HG02759 (cell line): ENCODE results near the gene GATAD2B.
"Not testable (repeated sequence)": the region's sequence is repeated elsewhere in the genome, so short reads cannot be mapped to it uniquely, and the experiment has no call there.

ENCODE experiments used
- ATAC-seq: cut with Tn5 transposase; IDR thresholded peaks from one replicate; pipeline ENCODE4 v1.9.1; 2021; ENCODE audit warnings: mild to moderate bottlenecking, moderate library complexity; ENCODE audit not compliant: unreplicated experiment

The GATAD2B gene

DNA sequence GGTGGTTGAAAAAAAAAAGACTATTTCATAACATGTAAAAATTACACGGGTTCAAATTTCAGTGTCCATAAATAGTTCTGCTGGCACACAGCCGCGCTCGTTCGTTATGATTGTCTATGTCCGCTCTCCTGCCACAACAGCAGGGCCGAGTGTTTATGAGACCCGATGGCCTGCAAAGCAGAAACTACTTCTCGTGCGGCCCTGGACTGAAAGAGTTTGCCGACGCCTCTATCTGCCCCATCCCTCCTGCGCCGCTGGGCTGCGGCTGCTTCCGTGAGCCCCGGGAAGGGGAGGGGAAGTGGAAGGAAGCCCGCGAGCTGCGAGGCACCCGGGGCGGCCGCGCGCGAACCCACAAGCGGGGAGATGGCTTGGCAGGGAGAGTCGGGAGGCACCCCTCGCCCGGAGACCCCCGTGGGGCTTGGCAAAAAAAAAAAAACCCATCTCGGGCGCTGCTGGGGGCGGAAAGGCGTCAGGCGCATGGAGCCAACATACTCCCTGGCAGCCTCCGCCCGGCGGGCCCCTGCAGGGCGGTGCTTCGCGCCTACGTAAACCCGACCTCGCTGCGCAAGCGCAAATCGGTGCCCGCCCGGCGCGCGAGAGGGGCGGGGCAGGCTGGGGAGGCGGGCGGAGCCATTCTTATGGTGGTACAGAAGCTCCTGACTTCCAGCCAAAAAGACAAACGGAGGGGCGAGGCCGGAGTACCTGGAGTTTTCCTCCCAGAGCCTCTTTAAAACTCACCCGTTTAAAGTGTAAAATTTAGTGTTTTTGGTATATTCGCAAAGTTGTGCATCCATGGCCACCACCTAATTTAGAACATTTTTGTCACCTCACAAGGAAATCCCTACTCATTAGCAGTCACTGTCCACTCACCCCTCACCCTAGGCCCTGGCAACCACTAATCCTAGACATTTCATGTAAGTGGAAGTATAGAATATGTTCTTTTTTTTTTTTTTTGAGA lies 139.3 kb downstream of the GATAD2B start:
- ATAC-seq, result peak; percentile 92

GRCh38 chr1:153782648-153783047 lies 140.1 kb downstream of the GATAD2B start:
- ATAC-seq, result not testable (repeated sequence)

GRCh38 chr1:153780551-153780950 lies 142.2 kb downstream of the GATAD2B start:
- no peak for ATAC-seq

GRCh38 chr1:153779781-153780541 lies 142.8 kb downstream of the GATAD2B start:
- no peak for ATAC-seq

- ATAC-seq, result no peak
Observed at GRCh38 chr1:153778824-153779519, 143.8 kb downstream of the GATAD2B start.

- no peak for ATAC-seq
Observed at GRCh38 chr1:153778051-153778823, 144.5 kb downstream of the GATAD2B start.

DNA sequence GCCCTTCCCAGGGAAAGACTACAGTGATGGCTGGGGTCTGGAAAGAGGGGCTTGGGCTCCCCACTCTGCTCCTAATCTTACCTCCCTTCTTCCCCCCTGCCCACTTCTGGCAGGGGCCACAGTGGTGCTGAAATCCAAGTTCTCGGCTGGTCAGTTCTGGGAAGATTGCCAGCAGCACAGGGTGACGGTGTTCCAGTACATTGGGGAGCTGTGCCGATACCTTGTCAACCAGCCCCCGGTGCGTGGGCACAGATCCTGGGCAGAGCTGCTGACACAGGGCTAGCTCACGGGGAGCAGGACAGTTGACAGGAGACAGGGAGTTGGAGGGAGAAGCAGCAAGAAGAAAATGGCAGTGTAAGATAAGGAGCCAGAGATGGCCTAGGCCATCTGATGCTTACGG lies 145.1 kb downstream of the GATAD2B start:
- no peak for ATAC-seq

DNA sequence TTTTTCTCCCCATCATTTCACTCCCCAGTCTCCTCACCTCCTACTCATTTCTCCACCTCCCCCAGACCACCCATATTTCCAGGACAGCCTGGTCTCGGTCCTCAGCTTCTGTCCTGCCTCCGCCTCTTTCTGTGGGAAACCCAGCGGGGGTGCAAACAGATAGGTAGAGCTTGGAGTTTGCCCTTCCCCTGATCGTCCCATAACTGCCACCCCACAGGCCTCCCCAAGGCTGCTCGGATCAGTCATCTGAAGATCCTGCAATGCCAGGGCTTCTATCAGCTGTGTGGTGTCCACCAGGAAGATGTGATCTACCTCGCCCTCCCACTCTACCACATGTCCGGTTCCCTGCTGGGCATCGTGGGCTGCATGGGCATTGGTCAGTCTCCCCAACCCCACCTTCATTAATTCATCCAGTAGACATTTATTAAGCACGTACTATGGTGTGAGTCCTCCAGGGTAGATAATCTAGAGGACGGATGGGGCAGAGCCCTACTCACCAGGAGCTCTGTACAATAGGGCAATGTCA lies 145.9 kb downstream of the GATAD2B start:
- ATAC-seq, result no peak

- no peak for ATAC-seq
Observed at GRCh38 chr1:153776352-153776751, 146.4 kb downstream of the GATAD2B start.

DNA sequence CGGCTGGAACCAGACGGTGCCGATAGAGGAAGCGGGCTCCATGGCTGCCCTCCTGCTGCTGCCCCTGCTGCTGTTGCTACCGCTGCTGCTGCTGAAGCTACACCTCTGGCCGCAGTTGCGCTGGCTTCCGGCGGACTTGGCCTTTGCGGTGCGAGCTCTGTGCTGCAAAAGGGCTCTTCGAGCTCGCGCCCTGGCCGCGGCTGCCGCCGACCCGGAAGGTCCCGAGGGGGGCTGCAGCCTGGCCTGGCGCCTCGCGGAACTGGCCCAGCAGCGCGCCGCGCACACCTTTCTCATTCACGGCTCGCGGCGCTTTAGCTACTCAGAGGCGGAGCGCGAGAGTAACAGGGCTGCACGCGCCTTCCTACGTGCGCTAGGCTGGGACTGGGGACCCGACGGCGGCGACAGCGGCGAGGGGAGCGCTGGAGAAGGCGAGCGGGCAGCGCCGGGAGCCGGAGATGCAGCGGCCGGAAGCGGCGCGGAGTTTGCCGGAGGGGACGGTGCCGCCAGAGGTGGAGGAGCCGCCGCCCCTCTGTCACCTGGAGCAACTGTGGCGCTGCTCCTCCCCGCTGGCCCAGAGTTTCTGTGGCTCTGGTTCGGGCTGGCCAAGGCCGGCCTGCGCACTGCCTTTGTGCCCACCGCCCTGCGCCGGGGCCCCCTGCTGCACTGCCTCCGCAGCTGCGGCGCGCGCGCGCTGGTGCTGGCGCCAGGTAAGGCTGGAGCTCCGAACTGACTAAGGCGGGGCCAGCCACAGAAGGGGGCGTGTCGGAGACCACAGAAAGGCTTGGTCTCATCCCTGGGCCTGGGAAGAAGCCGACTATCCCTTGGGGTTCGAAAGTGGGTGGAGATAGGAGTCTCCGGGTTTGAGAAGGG lies 147.1 kb downstream of the GATAD2B start:
- peak; percentile 63 for ATAC-seq

- peak; percentile 31 for ATAC-seq
Observed at GRCh38 chr1:153774780-153775457, 147.9 kb downstream of the GATAD2B start, which contains the start of gene SLC27A3. TSS of gene SLC27A3 (plus strand) at chr1:153775407. CDS start at chr1:153775498, 91 bp downstream.

DNA sequence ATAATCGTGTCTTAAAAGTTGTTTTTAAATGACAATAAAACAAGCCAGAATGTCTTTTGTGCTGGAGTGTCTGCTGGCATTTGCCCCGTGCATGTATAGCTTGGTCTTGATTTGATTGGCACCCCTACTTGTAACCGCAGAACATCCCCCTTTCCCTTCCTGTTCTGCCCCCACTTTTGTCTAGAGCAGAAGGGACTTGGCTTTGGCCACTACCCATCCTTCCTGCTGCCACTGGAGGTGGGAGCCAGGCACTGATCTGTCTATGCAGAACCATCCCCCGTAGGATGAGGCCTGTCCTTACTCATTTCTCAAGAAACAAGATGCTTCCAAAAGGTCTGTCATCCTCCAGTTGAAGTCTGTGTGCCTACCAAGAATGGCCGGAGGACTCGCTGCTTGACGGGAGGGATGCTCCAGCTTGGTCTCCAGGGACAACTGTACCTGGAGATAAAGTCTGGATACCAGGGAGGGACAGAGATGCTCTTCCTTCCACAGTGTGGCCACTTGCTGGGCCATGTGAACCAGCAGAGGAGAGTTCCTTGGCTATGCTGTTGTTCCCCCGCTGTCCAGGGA lies 148.7 kb downstream of the GATAD2B start:
- no peak for ATAC-seq

DNA sequence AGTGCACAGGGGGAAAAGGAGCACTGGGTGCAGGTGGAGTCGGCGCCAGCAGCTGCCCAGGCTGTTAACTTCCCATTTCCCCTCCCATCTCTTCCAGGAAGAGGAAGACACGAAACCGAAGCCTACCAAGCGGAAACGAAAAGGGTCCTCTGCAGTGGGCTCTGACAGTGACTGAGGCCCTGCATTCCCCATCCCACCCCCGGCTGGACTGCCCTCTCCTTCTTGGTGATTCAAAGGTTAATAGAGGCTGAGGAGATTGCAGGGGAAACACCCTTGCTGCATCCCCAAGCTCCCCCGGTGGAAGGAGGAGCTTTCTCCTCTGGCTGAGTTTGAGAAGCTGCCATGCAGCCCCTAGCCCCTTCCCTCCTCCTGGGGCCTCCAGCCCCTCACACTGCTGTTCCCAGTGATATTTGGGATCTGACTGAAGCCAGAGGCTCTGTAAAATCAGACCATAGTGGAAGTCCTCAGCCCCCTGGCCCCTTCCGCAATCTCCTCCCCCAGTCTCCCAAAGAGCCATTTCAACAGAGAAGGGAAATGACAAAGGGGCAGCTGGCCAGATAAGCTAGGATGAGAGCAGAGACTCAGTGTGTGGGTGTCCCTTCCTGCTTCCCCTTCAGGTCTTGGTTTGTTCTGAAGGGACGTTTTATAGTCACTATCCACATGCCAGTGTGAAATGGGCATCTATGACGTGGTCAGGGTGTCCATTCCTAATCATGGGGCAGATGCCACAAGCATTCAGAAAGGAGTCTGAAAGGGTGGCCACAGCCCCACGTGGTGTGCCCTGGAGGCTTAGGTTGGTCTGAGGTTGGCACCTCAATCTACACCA lies 149.5 kb downstream of the GATAD2B start:
- no peak for ATAC-seq

DNA sequence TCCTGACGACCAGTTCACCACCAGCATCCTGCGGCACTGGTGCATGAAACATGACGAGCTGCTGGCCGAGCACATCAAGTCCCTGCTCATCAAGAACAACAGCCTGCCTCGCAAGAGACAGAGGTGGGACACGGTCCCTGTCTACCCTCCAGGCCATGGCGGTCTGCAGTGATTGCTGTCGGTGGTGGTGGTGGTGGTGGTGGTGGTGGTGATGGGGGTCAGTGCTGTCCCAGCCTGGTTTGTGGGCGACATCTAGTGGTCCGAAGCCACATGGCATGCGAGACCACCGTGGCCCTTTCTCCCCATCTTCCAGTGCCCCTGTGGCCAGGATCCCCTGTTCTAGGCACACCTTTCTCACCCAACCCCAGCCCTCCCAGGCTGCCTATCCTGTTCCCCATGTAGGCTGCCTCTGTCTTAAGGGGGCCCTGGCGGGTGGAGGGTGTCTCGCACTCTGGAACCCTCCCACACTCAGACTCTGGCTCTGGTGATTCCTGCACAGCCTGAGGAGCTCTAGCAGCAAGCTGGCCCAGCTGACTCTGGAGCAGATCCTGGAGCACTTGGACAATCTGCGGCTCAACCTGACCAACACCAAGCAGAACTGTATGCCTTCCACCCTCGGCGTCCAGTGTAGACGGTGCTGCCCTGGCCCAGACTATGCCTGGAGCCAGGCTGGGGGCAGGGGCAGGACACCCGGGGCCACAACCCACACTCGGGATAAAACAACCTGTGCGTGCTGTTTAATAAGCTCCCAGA lies 150.8 kb downstream of the GATAD2B start:
- ATAC-seq, result no peak

- ATAC-seq, result no peak
Observed at GRCh38 chr1:153771261-153771660, 151.5 kb downstream of the GATAD2B start.

DNA sequence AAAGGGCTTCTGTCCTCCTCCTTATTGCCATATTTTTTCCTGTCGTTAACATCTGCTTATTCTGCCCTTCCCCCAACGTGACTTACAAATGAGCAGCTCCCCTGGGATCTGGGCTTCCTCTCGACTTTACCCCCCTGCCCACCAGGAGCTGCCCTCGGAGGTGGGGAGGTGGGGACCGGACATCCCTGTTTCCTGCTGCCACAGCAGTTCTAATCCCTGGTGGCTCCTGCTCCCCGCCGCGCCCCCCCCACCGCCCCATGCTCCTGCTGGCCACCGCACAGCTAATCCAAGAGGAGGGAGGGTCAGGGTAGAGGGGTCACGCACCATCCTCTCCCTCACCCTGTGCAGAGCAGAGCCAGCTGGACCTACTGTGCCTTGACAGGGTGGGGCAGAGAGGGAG lies 152.0 kb downstream of the GATAD2B start:
- no peak for ATAC-seq

GRCh38 chr1:153769221-153769620 lies 153.6 kb downstream of the GATAD2B start:
- ATAC-seq, result no peak
